ENCODE data around the gene PYDC1. TPM values are rescaled to one million over a fixed set of nuclear protein-coding genes. Genes with fewer than 3 reads are reported as not detected.

Gene PYDC1
- total and polyA plus RNA-seq, 10 of the 15 experiments (the other 5 are each of a cell fraction or from before 2014, with no cell fraction given), result not detected

- ChIA-PET SMC1A (ENCODE audit: uncharacterized antibody, unreplicated experiment) (interaction anchor here (0.6 to 1.1 kb wide), 3 partner anchors 9 to 14 kb away, joined by 3 read pairs; partner anchors contain the start of gene PYCARD), POLR2A (interaction anchor here (0.5 to 1.4 kb wide), 3 partner anchors 9 to 33 kb away, joined by 3 to 6 read pairs (median 4); partner anchors contain the start of gene FUS), RAD21 (ENCODE audit: unreplicated experiment) (interaction anchor here (0.9 to 1.6 kb wide), 2 partner anchors 12 kb away, joined by 3 to 5 read pairs; partner anchors contain the start of gene PYCARD), CTCF (interaction anchor here (1.2 kb wide), 2 partner anchors 26 to 195 kb away, joined by 3 read pairs; no protein-coding TSS in a partner anchor)
- BruUV-seq (replicated peaks), result no TSS peak
- DNase-seq (ENCODE audit: low read depth, low spot score) (no peak), ATAC-seq (no peak), FAIRE-seq (no peak)
- Histone ChIP-seq H3K4me1 (ENCODE audit: control insufficient read depth, insufficient read depth, low read length) (peaks cover 4% of the 10 kb centered on the region), H4K20me1 (ENCODE audit: control insufficient read depth, insufficient read depth) (no peaks in the 10 kb centered on the region; the same call in 1 of the 2 replicates), H3K36me3 (ENCODE audit: control insufficient read depth in 2 of 2, insufficient read depth in 2 of 2, low read length in 1 of 2) (peaks cover 41 to 76% of the 10 kb centered on the region in 2 experiments), H3K79me2 (ENCODE audit: control insufficient read depth, insufficient read depth, low read length) (peaks cover 43% of the 10 kb centered on the region), H3K9me3 (replicated peaks; ENCODE audit: control insufficient read depth, insufficient read depth, low read length) (no peaks in the 10 kb centered on the region), H3K27ac (ENCODE audit: control insufficient read depth, insufficient read depth) (no peak overlapping the region), H3K4me3 (no peak overlapping the region), H3K9ac (ENCODE audit: control insufficient read depth, insufficient read depth, low read length) (no peak overlapping the region), H3K27me3 (replicated peaks in 1 of 2; ENCODE audit: control insufficient read depth in 2 of 2, insufficient read depth in 2 of 2, low read length in 1 of 2) (no peaks in the 10 kb centered on the region), H2AFZ (ENCODE audit: control insufficient read depth, low read depth, low read length) (no peak overlapping the region), H3K4me2 (ENCODE audit: control insufficient read depth, insufficient read depth) (no peak overlapping the region)
- TF ChIP-seq RELA (IDR thresholded peaks at IDR 0.05; ENCODE audit: borderline replicate concordance, partially characterized antibody), result no peak
- no peak for TF ChIP-seq SUZ12 (IDR thresholded peaks at IDR 0.05; ENCODE audit: unreplicated experiment)
- TF ChIP-seq MYB (IDR thresholded peaks at IDR 0.05; ENCODE audit: borderline replicate concordance, low read depth, low read length), result no peak
- TF ChIP-seq MYC (IDR thresholded peaks at IDR 0.05; ENCODE audit: insufficient read depth, insufficient read length, insufficient replicate concordance, low read length, severe bottlenecking), result no peak
- TF ChIP-seq HDAC2 (IDR thresholded peaks at IDR 0.05), result no peak
- TF ChIP-seq, protein P1, sequence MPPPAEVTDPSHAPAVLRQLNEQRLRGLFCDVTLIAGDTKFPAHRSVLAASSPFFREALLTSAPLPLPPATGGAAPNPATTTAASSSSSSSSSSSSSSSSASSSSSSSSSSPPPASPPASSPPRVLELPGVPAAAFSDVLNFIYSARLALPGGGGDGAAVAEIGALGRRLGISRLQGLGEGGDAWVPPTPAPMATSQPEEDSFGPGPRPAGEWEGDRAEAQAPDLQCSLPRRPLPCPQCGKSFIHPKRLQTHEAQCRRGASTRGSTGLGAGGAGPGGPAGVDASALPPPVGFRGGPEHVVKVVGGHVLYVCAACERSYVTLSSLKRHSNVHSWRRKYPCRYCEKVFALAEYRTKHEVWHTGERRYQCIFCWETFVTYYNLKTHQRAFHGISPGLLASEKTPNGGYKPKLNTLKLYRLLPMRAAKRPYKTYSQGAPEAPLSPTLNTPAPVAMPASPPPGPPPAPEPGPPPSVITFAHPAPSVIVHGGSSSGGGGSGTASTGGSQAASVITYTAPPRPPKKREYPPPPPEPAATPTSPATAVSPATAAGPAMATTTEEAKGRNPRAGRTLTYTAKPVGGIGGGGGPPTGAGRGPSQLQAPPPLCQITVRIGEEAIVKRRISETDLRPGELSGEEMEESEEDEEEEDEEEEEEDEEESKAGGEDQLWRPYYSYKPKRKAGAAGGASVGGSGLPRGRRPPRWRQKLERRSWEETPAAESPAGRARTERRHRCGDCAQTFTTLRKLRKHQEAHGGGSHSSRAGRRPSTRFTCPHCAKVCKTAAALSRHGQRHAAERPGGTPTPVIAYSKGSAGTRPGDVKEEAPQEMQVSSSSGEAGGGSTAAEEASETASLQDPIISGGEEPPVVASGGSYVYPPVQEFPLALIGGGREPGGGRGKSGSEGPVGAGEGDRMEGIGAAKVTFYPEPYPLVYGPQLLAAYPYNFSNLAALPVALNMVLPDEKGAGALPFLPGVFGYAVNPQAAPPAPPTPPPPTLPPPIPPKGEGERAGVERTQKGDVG (CRISPR knock-in tag; IDR thresholded peaks at IDR 0.05), result no peak
- no peak for TF ChIP-seq SMAD1 (IDR thresholded peaks at IDR 0.05; ENCODE audit: low read depth, partially characterized antibody)
- TF ChIP-seq NFIC (IDR thresholded peaks at IDR 0.05; ENCODE audit: low read depth, low read length), result no peak
- TF ChIP-seq, protein P2, sequence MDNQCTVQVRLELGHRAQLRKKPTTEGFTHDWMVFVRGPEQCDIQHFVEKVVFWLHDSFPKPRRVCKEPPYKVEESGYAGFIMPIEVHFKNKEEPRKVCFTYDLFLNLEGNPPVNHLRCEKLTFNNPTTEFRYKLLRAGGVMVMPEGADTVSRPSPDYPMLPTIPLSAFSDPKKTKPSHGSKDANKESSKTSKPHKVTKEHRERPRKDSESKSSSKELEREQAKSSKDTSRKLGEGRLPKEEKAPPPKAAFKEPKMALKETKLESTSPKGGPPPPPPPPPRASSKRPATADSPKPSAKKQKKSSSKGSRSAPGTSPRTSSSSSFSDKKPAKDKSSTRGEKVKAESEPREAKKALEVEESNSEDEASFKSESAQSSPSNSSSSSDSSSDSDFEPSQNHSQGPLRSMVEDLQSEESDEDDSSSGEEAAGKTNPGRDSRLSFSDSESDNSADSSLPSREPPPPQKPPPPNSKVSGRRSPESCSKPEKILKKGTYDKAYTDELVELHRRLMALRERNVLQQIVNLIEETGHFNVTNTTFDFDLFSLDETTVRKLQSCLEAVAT (IDR thresholded peaks at IDR 0.05), result no peak
- in situ Hi-C loops (cut with MboI) (no loop called here), intact Hi-C loops (cut with micrococcal nuclease; ENCODE audit: unreplicated experiment) (loop anchor here (10.0 kb wide), 1 partner anchor 685 kb away; the partner anchor contains the start of gene ZNF267)
- 82% methylated on average over 2 of the region's 2 CpGs for WGBS (ENCODE audit: insufficient coverage, insufficient replicate concordance, low lambda C conversion rate, missing lambda C conversion rate)
Observed at GRCh38 chr16:31189412-31189778, 27.5 kb downstream of the PYDC1 start.

Measured in GM12878 (cell line).